Measurements from ENCODE around the gene TMED7. TPM values are rescaled to one million over a fixed set of nuclear protein-coding genes. Genes with fewer than 3 reads are reported as not detected.

The TMED7 gene
- total RNA-seq, 1 experiment from 2014 or later: 86.5 TPM

GRCh38 chr5:115640274-115640673 is 14.4 kb upstream of the TMED7 start (continued):
- TF ChIP-seq, protein P1, sequence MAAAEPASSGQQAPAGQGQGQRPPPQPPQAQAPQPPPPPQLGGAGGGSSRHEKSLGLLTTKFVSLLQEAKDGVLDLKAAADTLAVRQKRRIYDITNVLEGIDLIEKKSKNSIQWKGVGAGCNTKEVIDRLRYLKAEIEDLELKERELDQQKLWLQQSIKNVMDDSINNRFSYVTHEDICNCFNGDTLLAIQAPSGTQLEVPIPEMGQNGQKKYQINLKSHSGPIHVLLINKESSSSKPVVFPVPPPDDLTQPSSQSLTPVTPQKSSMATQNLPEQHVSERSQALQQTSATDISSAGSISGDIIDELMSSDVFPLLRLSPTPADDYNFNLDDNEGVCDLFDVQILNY (CRISPR knock-in tag; IDR thresholded peaks at IDR 0.05): no peak
- no peak for TF ChIP-seq FOXK1 (CRISPR knock-in tag; IDR thresholded peaks at IDR 0.05)
- TF ChIP-seq ZNF138 (CRISPR knock-in tag; conservative IDR thresholded peaks at IDR 0.05): no peak
- TF ChIP-seq, protein P2, sequence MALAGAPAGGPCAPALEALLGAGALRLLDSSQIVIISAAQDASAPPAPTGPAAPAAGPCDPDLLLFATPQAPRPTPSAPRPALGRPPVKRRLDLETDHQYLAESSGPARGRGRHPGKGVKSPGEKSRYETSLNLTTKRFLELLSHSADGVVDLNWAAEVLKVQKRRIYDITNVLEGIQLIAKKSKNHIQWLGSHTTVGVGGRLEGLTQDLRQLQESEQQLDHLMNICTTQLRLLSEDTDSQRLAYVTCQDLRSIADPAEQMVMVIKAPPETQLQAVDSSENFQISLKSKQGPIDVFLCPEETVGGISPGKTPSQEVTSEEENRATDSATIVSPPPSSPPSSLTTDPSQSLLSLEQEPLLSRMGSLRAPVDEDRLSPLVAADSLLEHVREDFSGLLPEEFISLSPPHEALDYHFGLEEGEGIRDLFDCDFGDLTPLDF (CRISPR knock-in tag; IDR thresholded peaks at IDR 0.05): no peak
- TF ChIP-seq, protein P3, sequence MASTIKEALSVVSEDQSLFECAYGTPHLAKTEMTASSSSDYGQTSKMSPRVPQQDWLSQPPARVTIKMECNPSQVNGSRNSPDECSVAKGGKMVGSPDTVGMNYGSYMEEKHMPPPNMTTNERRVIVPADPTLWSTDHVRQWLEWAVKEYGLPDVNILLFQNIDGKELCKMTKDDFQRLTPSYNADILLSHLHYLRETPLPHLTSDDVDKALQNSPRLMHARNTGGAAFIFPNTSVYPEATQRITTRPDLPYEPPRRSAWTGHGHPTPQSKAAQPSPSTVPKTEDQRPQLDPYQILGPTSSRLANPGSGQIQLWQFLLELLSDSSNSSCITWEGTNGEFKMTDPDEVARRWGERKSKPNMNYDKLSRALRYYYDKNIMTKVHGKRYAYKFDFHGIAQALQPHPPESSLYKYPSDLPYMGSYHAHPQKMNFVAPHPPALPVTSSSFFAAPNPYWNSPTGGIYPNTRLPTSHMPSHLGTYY (CRISPR knock-in tag; IDR thresholded peaks at IDR 0.05): no peak
- no peak for TF ChIP-seq FOXP1 (CRISPR knock-in tag; IDR thresholded peaks at IDR 0.05; ENCODE audit: borderline replicate concordance)
- no peak for TF ChIP-seq TP53 (CRISPR knock-in tag; IDR thresholded peaks at IDR 0.05)

- no peaks in the 10 kb centered on the region for H3K36me3 Mint-ChIP-seq
- H3K4me3 Mint-ChIP-seq: no peak overlapping the region
- no peaks in the 10 kb centered on the region for H3K27me3 Mint-ChIP-seq (ENCODE audit: low read depth)
- ChIA-PET CTCF (interaction anchor here (0.6 to 1.0 kb wide), 2 partner anchors 26 to 428 kb away, joined by 3 to 4 read pairs; no protein-coding TSS in a partner anchor), POLR2A (no interaction called here)
- H3K4me1 Mint-ChIP-seq: peaks cover 33% of the 10 kb centered on the region
- no peak for TF ChIP-seq GRHL2 (CRISPR knock-in tag; IDR thresholded peaks at IDR 0.05; ENCODE audit: insufficient replicate concordance, severe bottlenecking)
- TF ChIP-seq, protein P4, sequence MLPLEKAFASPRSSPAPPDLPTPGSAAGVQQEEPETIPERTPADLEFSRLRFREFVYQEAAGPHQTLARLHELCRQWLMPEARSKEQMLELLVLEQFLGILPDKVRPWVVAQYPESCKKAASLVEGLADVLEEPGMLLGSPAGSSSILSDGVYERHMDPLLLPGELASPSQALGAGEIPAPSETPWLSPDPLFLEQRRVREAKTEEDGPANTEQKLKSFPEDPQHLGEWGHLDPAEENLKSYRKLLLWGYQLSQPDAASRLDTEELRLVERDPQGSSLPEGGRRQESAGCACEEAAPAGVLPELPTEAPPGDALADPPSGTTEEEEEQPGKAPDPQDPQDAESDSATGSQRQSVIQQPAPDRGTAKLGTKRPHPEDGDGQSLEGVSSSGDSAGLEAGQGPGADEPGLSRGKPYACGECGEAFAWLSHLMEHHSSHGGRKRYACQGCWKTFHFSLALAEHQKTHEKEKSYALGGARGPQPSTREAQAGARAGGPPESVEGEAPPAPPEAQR (CRISPR knock-in tag; IDR thresholded peaks at IDR 0.05): no peak
- H3K27ac Mint-ChIP-seq: no peak overlapping the region
- DNase-seq (ENCODE audit: low spot score): no peak
- H3K9me3 Mint-ChIP-seq: no peaks in the 10 kb centered on the region
- no peak for ATAC-seq
Measured at GRCh38 chr5:115639377-115639776, 13.5 kb upstream of the TMED7 start.

DNA sequence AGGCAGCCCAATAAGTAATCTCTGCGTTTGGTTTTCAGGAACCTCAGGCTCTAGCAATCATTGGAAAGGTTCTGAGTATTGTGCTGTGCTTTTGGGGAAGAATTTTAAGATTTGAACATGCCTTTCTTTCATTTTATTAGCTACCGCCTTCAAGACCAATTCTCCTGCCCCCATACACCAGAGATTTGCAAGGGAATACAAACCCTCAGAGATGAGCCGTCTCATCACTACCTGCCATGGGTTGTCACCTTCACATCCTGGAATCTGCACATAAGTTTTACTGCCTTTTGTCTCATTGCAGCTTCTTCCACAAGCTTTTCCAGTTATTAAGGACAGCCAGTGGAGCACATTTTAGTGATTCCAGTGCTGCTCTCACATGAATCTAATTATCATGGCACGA is 11.7 kb upstream of the TMED7 start:
- H3K4me3 Mint-ChIP-seq: no peak overlapping the region
- TF ChIP-seq JAZF1 (CRISPR knock-in tag; IDR thresholded peaks at IDR 0.05) (no peak), ZBTB21 (CRISPR knock-in tag; IDR thresholded peaks at IDR 0.05; ENCODE audit: borderline replicate concordance) (no peak), ATF1 (CRISPR knock-in tag; IDR thresholded peaks at IDR 0.05) (no peak), GABPB1 (CRISPR knock-in tag; IDR thresholded peaks at IDR 0.05) (no peak), CTCF (IDR thresholded peaks at IDR 0.05) (no peak), JUN (CRISPR knock-in tag; IDR thresholded peaks at IDR 0.05) (no peak), NR3C1 (CRISPR knock-in tag; conservative IDR thresholded peaks at IDR 0.05; ENCODE audit: low read depth) (no peak), SOX15 (CRISPR knock-in tag; IDR thresholded peaks at IDR 0.05) (no peak), TEAD1 (CRISPR knock-in tag; IDR thresholded peaks at IDR 0.05) (no peak), TCF7 (CRISPR knock-in tag; IDR thresholded peaks at IDR 0.05; ENCODE audit: low read depth) (no peak), NFE2L1 (CRISPR knock-in tag; IDR thresholded peaks at IDR 0.05) (no peak), NFYB (CRISPR knock-in tag; conservative IDR thresholded peaks at IDR 0.05; ENCODE audit: low read depth) (no peak), FOXP1 (CRISPR knock-in tag; IDR thresholded peaks at IDR 0.05; ENCODE audit: borderline replicate concordance) (no peak)
- TF ChIP-seq, protein P5, sequence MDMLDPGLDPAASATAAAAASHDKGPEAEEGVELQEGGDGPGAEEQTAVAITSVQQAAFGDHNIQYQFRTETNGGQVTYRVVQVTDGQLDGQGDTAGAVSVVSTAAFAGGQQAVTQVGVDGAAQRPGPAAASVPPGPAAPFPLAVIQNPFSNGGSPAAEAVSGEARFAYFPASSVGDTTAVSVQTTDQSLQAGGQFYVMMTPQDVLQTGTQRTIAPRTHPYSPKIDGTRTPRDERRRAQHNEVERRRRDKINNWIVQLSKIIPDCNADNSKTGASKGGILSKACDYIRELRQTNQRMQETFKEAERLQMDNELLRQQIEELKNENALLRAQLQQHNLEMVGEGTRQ (CRISPR knock-in tag; IDR thresholded peaks at IDR 0.05): no peak
- TF ChIP-seq, protein P6, sequence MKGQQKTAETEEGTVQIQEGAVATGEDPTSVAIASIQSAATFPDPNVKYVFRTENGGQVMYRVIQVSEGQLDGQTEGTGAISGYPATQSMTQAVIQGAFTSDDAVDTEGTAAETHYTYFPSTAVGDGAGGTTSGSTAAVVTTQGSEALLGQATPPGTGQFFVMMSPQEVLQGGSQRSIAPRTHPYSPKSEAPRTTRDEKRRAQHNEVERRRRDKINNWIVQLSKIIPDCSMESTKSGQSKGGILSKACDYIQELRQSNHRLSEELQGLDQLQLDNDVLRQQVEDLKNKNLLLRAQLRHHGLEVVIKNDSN (CRISPR knock-in tag; IDR thresholded peaks at IDR 0.05): no peak
- TF ChIP-seq, protein P4 (CRISPR knock-in tag; IDR thresholded peaks at IDR 0.05): no peak
- no peaks in the 10 kb centered on the region for H3K9me3 Mint-ChIP-seq
- DNase-seq (ENCODE audit: low spot score) (no peak), ATAC-seq (no peak)
- CTCF ChIA-PET: interaction anchor here (0.6 kb wide), 1 partner anchor 431 kb away, joined by 5 read pairs; no protein-coding TSS in a partner anchor
- H3K27me3 Mint-ChIP-seq (ENCODE audit: low read depth): no peaks in the 10 kb centered on the region
- H3K36me3 Mint-ChIP-seq: no peaks in the 10 kb centered on the region
- POLR2A ChIA-PET: no interaction called here
- peaks cover 51% of the 10 kb centered on the region for H3K4me1 Mint-ChIP-seq
- no peak overlapping the region for H3K27ac Mint-ChIP-seq
